Caki2 (cell line): Measurements from ENCODE around the gene PLPP2. TPM values are rescaled to one million over a fixed set of nuclear protein-coding genes. Genes with fewer than 3 reads are reported as not detected.

Source experiments
- total RNA-seq: library from RNA; depleted of rRNA; stranded (reverse); fragments of >200 nt; shearing (Covaris generic); gene quantifications from 2 replicates; pipeline ENCODE4 v1.2.3, GENCODE V29; 2014; ENCODE audit warnings: low replicate concordance; rRNA removed

The PLPP2 gene
- total RNA-seq, 1 experiment from 2014 or later = 128 TPM

Other genes starting within 250 kb of the PLPP2 start
- gene OR4F17, start 184.3 kb downstream of the PLPP2 start, total RNA-seq = not detected in 2 replicates
- gene MIER2, start 53.4 kb upstream of the PLPP2 start, total RNA-seq = 6.1 and 9.4 TPM in 2 replicates
- gene C2CD4C, start 117.7 kb upstream of the PLPP2 start, total RNA-seq = 1.8 and 2.1 TPM in 2 replicates
- 0.98 and 1.2 TPM in 2 replicates for gene SHC2, start 169.6 kb upstream of the PLPP2 start, total RNA-seq
- not detected in 2 replicates for gene MADCAM1, start 205.1 kb upstream of the PLPP2 start, total RNA-seq
- gene TPGS1, start 216.1 kb upstream of the PLPP2 start, total RNA-seq = 27.3 and 47.1 TPM in 2 replicates
- 35.0 and 38.4 TPM in 2 replicates for gene CDC34, start 240.4 kb upstream of the PLPP2 start, total RNA-seq